Kidney (tissue), 14 donors: ENCODE results near the gene DCLK1. TPM values are rescaled to one million over a fixed set of nuclear protein-coding genes. Genes with fewer than 3 reads are reported as not detected.

Source experiments
- DNase-seq, 5 donors: peaks; one replicate each; pipeline ENCODE4 v3.0.0-alpha.2; 2013 to 2020
- FAIRE-seq: peaks from 2 replicates; lab custom pipeline; 2012; peaks lifted over from hg19 to GRCh38; lab: Jason Lieb, UNC
- H3K27ac ChIP-seq, 2 donors: one replicate each; pipeline ENCODE4 v1.7.0; 2013; ENCODE audit warnings: low read depth in 2 of 2, low read length in 2 of 2, inconsistent platforms in 1 of 2
- H3K27me3 ChIP-seq: one replicate; pipeline ENCODE4 v1.7.1; 2013; ENCODE audit warnings: low read length, inconsistent platforms; ENCODE audit not compliant: control insufficient read depth, insufficient read depth
- H3K36me3 ChIP-seq, 3 donors: one replicate each; pipeline versions ENCODE4 v1.7.0 to v1.7.1; 2013; ENCODE audit warnings: low read length in 3 of 3, control low read depth in 1 of 3, inconsistent platforms in 1 of 3; ENCODE audit not compliant: insufficient read depth in 3 of 3, control insufficient read depth in 2 of 3
- H3K4me1 ChIP-seq, 3 donors: one replicate each; pipeline versions ENCODE4 v1.7.0 to v1.7.1; 2013; ENCODE audit warnings: low read length in 3 of 3, inconsistent platforms in 1 of 3, low read depth in 1 of 3; ENCODE audit not compliant: control insufficient read depth in 2 of 3, insufficient read depth in 2 of 3
- H3K4me3 ChIP-seq, 3 donors: one replicate each; pipeline versions ENCODE4 v1.7.0 to v1.8.1; 2013; ENCODE audit warnings: low read length in 3 of 3, control low read depth in 1 of 3, inconsistent platforms in 1 of 3
- H3K9ac ChIP-seq, 3 donors: one replicate each; pipeline versions ENCODE4 v1.7.0 to v1.7.1; 2013; ENCODE audit warnings: low read length in 3 of 3, control low read depth in 1 of 3, inconsistent platforms in 1 of 3
- H3K9me3 ChIP-seq, 3 donors: one replicate each; pipeline versions ENCODE4 v1.7.0 to v1.7.1; 2013; ENCODE audit warnings: low read length in 3 of 3, control low read depth in 1 of 3, inconsistent platforms in 1 of 3; ENCODE audit not compliant: control insufficient read depth in 2 of 3, insufficient read depth in 1 of 3
- CTCF ChIP-seq: IDR thresholded peaks from 3 replicates; pipeline ENCODE4 v1.5.1; 2012; ENCODE audit warnings: mild to moderate bottlenecking, moderate library complexity, borderline replicate concordance; ENCODE audit not compliant: insufficient read depth; ENCODE audit errors: extremely low read depth
- intact Hi-C: fragments of 100-400 bp; cut with DNase I; formaldehyde crosslinking; loops from one replicate; pipeline ENCODE4 v1.11.1; 2022
- polyA plus RNA-seq: library from polyadenylated mRNA; stranded (reverse); fragments of 350-450 nt; fragmentation: Illumina TruSeq; extraction: RNeasy Lipid Tissue Mini Kit (QIAGEN cat#74804); gene quantifications from one replicate; pipeline ENCODE4 v1.2.3, GENCODE V29; 2014; ENCODE audit warnings: low read depth, low replicate concordance; ENCODE audit not compliant: insufficient read depth
- total RNA-seq: library from RNA; stranded (reverse); fragmentation: NEBNext Ultra II Directional; extraction: Animal tissue kit (Norgen Biotek cat#: 25700); gene quantifications from one replicate; pipeline ENCODE4 v1.2.1, GENCODE V29; 2021
- donor health status: control.
- donor health status: control.
- donor health status: control.
- donor health status: control.
- donor health status: control.
- donor health status: DM: yes; HTN: yes; CAD: no.
- donor health status: Normal renal cell carcinoma (clear cell type).

Gene DCLK1
- total and polyA plus RNA-seq, 2 donors from 2014 or later = 0.73 to 8.3 TPM

GRCh38 chr13:35872369-35872768 lies 258.8 kb downstream of the DCLK1 start:
- Histone ChIP-seq H3K36me3 (no peaks in the 10 kb centered on the region), H3K27me3 (no peaks in the 10 kb centered on the region), H3K4me1 (no peaks in the 10 kb centered on the region), H3K9me3 (no peaks in the 10 kb centered on the region), H3K9ac (no peak overlapping the region), H3K4me3 (no peak overlapping the region), H3K27ac (no peak overlapping the region)
- no peak for DNase-seq
- TF ChIP-seq CTCF = no peak
- no peak for FAIRE-seq
- intact Hi-C loops = no loop called here

- Histone ChIP-seq H3K4me1 (no peaks in the 10 kb centered on the region), H3K9ac (no peak overlapping the region), H3K27me3 (no peaks in the 10 kb centered on the region), H3K4me3 (no peak overlapping the region), H3K27ac (no peak overlapping the region), H3K9me3 (no peaks in the 10 kb centered on the region), H3K36me3 (no peaks in the 10 kb centered on the region)
- no peak for FAIRE-seq
- intact Hi-C loops = no loop called here
- TF ChIP-seq CTCF = no peak
- DNase-seq = no peak
Observed at GRCh38 chr13:35871561-35871960, 259.6 kb downstream of the DCLK1 start.

GRCh38 chr13:35866801-35867200 lies 264.4 kb downstream of the DCLK1 start:
- no peak overlapping the region for H3K4me3 ChIP-seq
- FAIRE-seq (no peak), DNase-seq (no peak)
- H3K9ac ChIP-seq = no peak overlapping the region
- no peaks in the 10 kb centered on the region for H3K9me3 ChIP-seq
- no peak for TF ChIP-seq CTCF
- no peaks in the 10 kb centered on the region for H3K4me1 ChIP-seq
- intact Hi-C loops = no loop called here
- no peaks in the 10 kb centered on the region for H3K36me3 ChIP-seq
- H3K27ac ChIP-seq = no peak overlapping the region
- no peaks in the 10 kb centered on the region for H3K27me3 ChIP-seq
